H1 (cell line): ENCODE data around the gene AKTIP. TPM values are rescaled to one million over a fixed set of nuclear protein-coding genes. Genes with fewer than 3 reads are reported as not detected.

Experiments
- CTCF ChIA-PET: fragments of 300-600 bp; sonication (Branson Sonifier 250); formaldehyde crosslinking; loops from one replicate; lab custom pipeline; 2021; ENCODE audit not compliant: partially characterized antibody; lab: Charles Lee
- POLR2A ChIA-PET: fragments of 300-600 bp; sonication (Branson Sonifier 250); formaldehyde crosslinking; loops from one replicate; lab custom pipeline; 2021; ENCODE audit warnings: inconsistent platforms; ENCODE audit not compliant: partially characterized antibody; lab: Charles Lee
- DNase-seq, 2 experiments: peaks; one replicate each; pipeline versions ENCODE4 v3.0.0 to v3.0.0-alpha.2; 2010 to 2022; ENCODE audit warnings: low spot score in 2 of 2, low read depth in 1 of 2, mixed read lengths in 1 of 2
- FAIRE-seq: peaks from 2 replicates; lab custom pipeline; 2011; peaks lifted over from hg19 to GRCh38; lab: Jason Lieb, UNC
- H2AFZ ChIP-seq: 2 replicates; pipeline ENCODE4 v1.8.1; 2012; ENCODE audit warnings: low read length, inconsistent platforms
- H2AK5ac ChIP-seq: 2 replicates; pipeline ENCODE4 v1.6.1; 2013; ENCODE audit warnings: low read depth, low read length
- H2BK120ac ChIP-seq: replicated peaks from 2 replicates; pipeline ENCODE3; 2013; ENCODE audit warnings: low read depth, low read length, inconsistent platforms
- H2BK12ac ChIP-seq: 2 replicates; pipeline ENCODE4 v1.6.1; 2013; ENCODE audit warnings: low read depth, low read length
- H2BK15ac ChIP-seq: 2 replicates; pipeline ENCODE4 v1.6.1; 2013; ENCODE audit warnings: low read length
- H2BK20ac ChIP-seq: 2 replicates; pipeline ENCODE4 v1.6.1; 2013; ENCODE audit warnings: low read length
- H2BK5ac ChIP-seq: 2 replicates; pipeline ENCODE4 v1.6.1; 2013; ENCODE audit warnings: low read depth, low read length
- H3K14ac ChIP-seq: 2 replicates; pipeline ENCODE4 v1.6.1; 2013; ENCODE audit warnings: inconsistent platforms; ENCODE audit not compliant: insufficient read length
- H3K18ac ChIP-seq: 2 replicates; pipeline ENCODE4 v1.6.1; 2013; ENCODE audit warnings: low read length; ENCODE audit errors: extremely low read depth
- H3K23ac ChIP-seq: 2 replicates; pipeline ENCODE4 v1.6.1; 2013; ENCODE audit warnings: inconsistent platforms; ENCODE audit not compliant: insufficient read length
- H3K23me2 ChIP-seq: 2 replicates; pipeline ENCODE4 v1.6.1; 2013; ENCODE audit warnings: low read depth, low read length
- H3K27ac ChIP-seq: 2 replicates; pipeline ENCODE4 v1.6.1; 2011; ENCODE audit warnings: low read depth, low read length, inconsistent platforms
- H3K27me3 ChIP-seq, 4 experiments: replicated peaks in 1 of 4; 1 replicate in 1 of 4; 2 replicates in 3 of 4; pipeline versions ENCODE4 v1.6.1 to v1.8.1; 2011 to 2013; ENCODE audit warnings: low read length in 3 of 4, mild to moderate bottlenecking in 3 of 4, inconsistent platforms in 2 of 4, mixed read lengths in 2 of 4, moderate library complexity in 1 of 4; ENCODE audit not compliant: control insufficient read depth in 3 of 4, insufficient read depth in 3 of 4; ENCODE audit errors: extremely low read depth in 1 of 4
- H3K36me3 ChIP-seq, 4 experiments: 2 replicates each; pipeline versions ENCODE4 v1.6.1 to v1.8.1; 2011 to 2013; ENCODE audit warnings: mild to moderate bottlenecking in 4 of 4, low read length in 3 of 4, moderate library complexity in 2 of 4, control low read depth in 1 of 4, inconsistent platforms in 1 of 4; ENCODE audit not compliant: insufficient read depth in 4 of 4, control insufficient read depth in 2 of 4
- H3K4ac ChIP-seq: replicated peaks from 2 replicates; pipeline ENCODE3; 2013; ENCODE audit warnings: low read length, low read depth, mixed read lengths, inconsistent platforms; ENCODE audit not compliant: insufficient read length
- H3K4me1 ChIP-seq, 4 experiments: replicated peaks in 1 of 4; 1 replicate in 1 of 4; 2 replicates in 3 of 4; pipeline versions ENCODE4 v1.6.1 to v1.8.1; 2011 to 2013; ENCODE audit warnings: low read length in 3 of 4, inconsistent platforms in 2 of 4, mixed read lengths in 1 of 4; ENCODE audit not compliant: insufficient read depth in 4 of 4, control insufficient read depth in 3 of 4
- H3K4me2 ChIP-seq, 2 experiments: 2 replicates each; pipeline versions ENCODE4 v1.6.1 to v1.8.1; 2011 to 2013; ENCODE audit warnings: low read depth in 2 of 2, low read length in 2 of 2, control low read depth in 1 of 2, inconsistent platforms in 1 of 2, mild to moderate bottlenecking in 1 of 2; ENCODE audit not compliant: insufficient read depth in 1 of 2
- H3K4me3 ChIP-seq, 4 experiments: fragments of 200-600, 300-600 bp in 1 of 4; sonication (generic), shearing (Covaris generic), sonication (Bioruptor Twin) in 1 of 4; 2 replicates each; pipeline versions ENCODE4 v1.5.1 to v1.8.1; 2011 to 2016; ENCODE audit warnings: low read length in 4 of 4, low read depth in 3 of 4, control low read depth in 2 of 4, inconsistent platforms in 2 of 4, mild to moderate bottlenecking in 2 of 4, mixed read lengths in 1 of 4, moderate library complexity in 1 of 4; ENCODE audit not compliant: insufficient read depth in 2 of 4; ENCODE audit errors: extremely low read depth in 1 of 4
- H3K56ac ChIP-seq: replicated peaks from 2 replicates; pipeline ENCODE3; 2013; ENCODE audit warnings: low read depth, mild to moderate bottlenecking, mixed read lengths, low read length, inconsistent platforms; ENCODE audit not compliant: insufficient read length
- H3K79me1 ChIP-seq: 2 replicates; pipeline ENCODE4 v1.6.1; 2013; ENCODE audit warnings: low read depth, low read length, control low read depth
- H3K79me2 ChIP-seq, 2 experiments: 2 replicates each; pipeline versions ENCODE4 v1.6.1 to v1.8.1; 2012 to 2013; ENCODE audit warnings: low read length in 2 of 2, mild to moderate bottlenecking in 2 of 2, inconsistent platforms in 1 of 2; ENCODE audit not compliant: insufficient read depth in 2 of 2, control insufficient read depth in 1 of 2
- H3K9ac ChIP-seq, 4 experiments: replicated peaks in 1 of 4; 1 replicate in 1 of 4; 2 replicates in 3 of 4; pipeline versions ENCODE4 v1.6.1 to v1.8.1; 2011 to 2013; ENCODE audit warnings: low read depth in 3 of 4, low read length in 3 of 4, control low read depth in 2 of 4, mild to moderate bottlenecking in 2 of 4, moderate library complexity in 2 of 4, inconsistent platforms in 1 of 4; ENCODE audit errors: extremely low read depth in 1 of 4
- H3K9me3 ChIP-seq, 2 experiments: 2 replicates each; pipeline versions ENCODE4 v1.6.1 to v1.8.1; 2012 to 2013; ENCODE audit warnings: mild to moderate bottlenecking in 2 of 2, moderate library complexity in 2 of 2, control low read depth in 1 of 2, inconsistent platforms in 1 of 2, low read depth in 1 of 2, low read length in 1 of 2, mixed read lengths in 1 of 2; ENCODE audit not compliant: insufficient read depth in 2 of 2
- H4K20me1 ChIP-seq, 2 experiments: replicated peaks in 1 of 2; 2 replicates each; pipeline versions ENCODE3 to v1.8.1; 2011 to 2013; ENCODE audit warnings: inconsistent platforms in 2 of 2, low read length in 2 of 2, mild to moderate bottlenecking in 1 of 2; ENCODE audit not compliant: insufficient read depth in 2 of 2, control insufficient read depth in 1 of 2
- H4K5ac ChIP-seq: 2 replicates; pipeline ENCODE4 v1.6.1; 2013; ENCODE audit warnings: low read length, low read depth, mixed read lengths, inconsistent platforms; ENCODE audit not compliant: insufficient read length
- H4K8ac ChIP-seq: 2 replicates; pipeline ENCODE4 v1.8.0; 2013; ENCODE audit warnings: mild to moderate bottlenecking, moderate library complexity, low read length, inconsistent platforms; ENCODE audit not compliant: insufficient read depth; ENCODE audit errors: extremely low read depth
- H4K91ac ChIP-seq: replicated peaks from 2 replicates; pipeline ENCODE3; 2013; ENCODE audit warnings: low read length, mixed read lengths, inconsistent platforms; ENCODE audit not compliant: insufficient read length
- BCL11A ChIP-seq, 2 experiments: IDR thresholded peaks; one replicate each; pipeline ENCODE4 v1.6.1; 2011; ENCODE audit warnings: low read depth in 2 of 2, low read length in 2 of 2, mild to moderate bottlenecking in 2 of 2
- JUND ChIP-seq: IDR thresholded peaks from 2 replicates; pipeline ENCODE4 v1.6.1; 2011; ENCODE audit warnings: mild to moderate bottlenecking, improper control_type of control experiment, low read length
- NRF1 ChIP-seq: IDR thresholded peaks from 2 replicates; pipeline ENCODE4 v1.6.1; 2011; ENCODE audit warnings: mild to moderate bottlenecking, low read depth, low read length, improper control_type of control experiment
- POLR2AphosphoS5 ChIP-seq: IDR thresholded peaks from 2 replicates; pipeline ENCODE4 v1.6.1; 2011; ENCODE audit warnings: low read depth, low read length
- SAP30 ChIP-seq: fragments of 300-600 bp; sonication (generic); IDR thresholded peaks from 2 replicates; pipeline ENCODE4 v1.7.1; 2012; ENCODE audit warnings: low read length, moderate library complexity, mild to moderate bottlenecking, inconsistent platforms; ENCODE audit not compliant: insufficient read depth, insufficient replicate concordance
- YY1 ChIP-seq: IDR thresholded peaks from 2 replicates; pipeline ENCODE4 v1.6.1; 2011; ENCODE audit warnings: low read depth, mild to moderate bottlenecking, low read length
- WGBS, 2 experiments: shearing (Covaris generic) in 1 of 2; methylation state at CpG; one replicate each; pipeline versions ENCODE4 v1.1.6 to v1.1.7; 2013 to 2015; ENCODE audit warnings: low lambda C conversion rate in 2 of 2, mixed read lengths in 2 of 2, inconsistent platforms in 1 of 2, low coverage in 1 of 2, missing lambda C conversion rate in 1 of 2; ENCODE audit not compliant: insufficient replicate concordance in 2 of 2, insufficient coverage in 1 of 2, insufficient read length in 1 of 2; ENCODE audit errors: extremely low coverage in 1 of 2, missing lambda C conversion rate in 1 of 2; 5-methylcytosine and 5-hydroxymethylcytosine counted together
- polyA plus RNA-seq, 7 experiments: library from polyadenylated mRNA; depleted of rRNA in 3 of 7; stranded (reverse) in 5 of 7; unstranded in 2 of 7; fragments of >200 nt in 5 of 7; fragments of 200-250 nt in 2 of 7; gene quantifications; 1 replicate in 5 of 7; 2 replicates in 1 of 7; 4 replicates in 1 of 7; pipeline versions ENCODE4 v1.2.1 to v1.2.3, GENCODE V29; 2011 to 2013; ENCODE audit warnings: missing spikeins in 2 of 7, mixed read lengths in 2 of 7
- total RNA-seq: library from RNA; stranded (reverse); fragmentation: NEBNext Ultra II Directional; extraction: Animal tissue kit (Norgen Biotek cat#: 25700); gene quantifications from 2 replicates; pipeline ENCODE4 v1.2.1, GENCODE V29; 2021
- TF ChIP-seq, protein P1 (sequence below): IDR thresholded peaks from 2 replicates; pipeline ENCODE4 v1.6.1; 2011; ENCODE audit warnings: low read depth, mild to moderate bottlenecking, low read length; ENCODE audit not compliant: insufficient read depth
- TF ChIP-seq, protein P2 (sequence below): IDR thresholded peaks from 2 replicates; pipeline ENCODE4 v1.6.1; 2012; ENCODE audit warnings: inconsistent platforms

Gene AKTIP
- total and polyA plus RNA-seq, 2 of the 8 experiments (the other 6 are each of a cell fraction or from before 2014, with no cell fraction given) = 15.0 to 15.6 TPM

DNA sequence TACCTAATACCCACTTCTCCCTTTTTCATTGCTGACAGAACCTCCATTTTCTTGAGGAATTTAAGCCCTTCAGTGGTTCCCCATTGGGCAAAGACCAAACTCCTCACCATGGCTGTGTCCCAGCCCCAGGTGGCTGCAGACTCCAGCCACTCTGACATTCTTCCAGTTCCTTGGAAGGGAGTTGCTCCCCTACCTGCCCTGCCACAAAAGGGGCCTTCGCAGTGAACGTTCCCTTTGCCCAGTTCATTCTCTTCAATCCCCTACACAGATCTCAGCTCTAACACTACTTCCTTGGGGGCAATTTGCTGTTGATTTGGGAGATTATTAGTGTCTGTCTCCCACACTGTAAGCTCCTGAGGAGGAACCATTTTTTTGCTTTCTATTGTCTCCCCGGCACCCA, 3.2 kb upstream of the AKTIP start:
- Histone ChIP-seq H3K4me1 (peaks cover 0 to 14% (median 7%) of the 10 kb centered on the region in 4 experiments; a peak in 6 of 7 replicates), H2BK12ac (no peak overlapping the region), H2AFZ (no peak overlapping the region), H3K14ac (no peak overlapping the region), H3K79me2 (peaks cover 0 to 10% of the 10 kb centered on the region in 2 experiments; a peak in 1 of 4 replicates), H4K8ac (no peak overlapping the region), H3K4ac (no peak overlapping the region), H2BK15ac (no peak overlapping the region), H3K9ac (no peak overlapping the region), H3K4me3 (no peak overlapping the region), H3K9me3 (no peaks in the 10 kb centered on the region), H2AK5ac (no peak overlapping the region), H2BK120ac (no peak overlapping the region), H3K27me3 (no peaks in the 10 kb centered on the region), H3K36me3 (no peaks in the 10 kb centered on the region), H4K20me1 (peaks cover 0 to 5% of the 10 kb centered on the region in 2 experiments), H3K79me1 (no peaks in the 10 kb centered on the region; the same call in 1 of the 2 replicates), H4K5ac (no peak overlapping the region), H2BK5ac (no peak overlapping the region), H4K91ac (no peak overlapping the region), H3K18ac (no peak overlapping the region), H3K4me2 (no peak overlapping the region), H3K23me2 (peaks cover 6% of the 10 kb centered on the region), H3K56ac (no peak overlapping the region), H2BK20ac (no peak overlapping the region), H3K27ac (no peak overlapping the region), H3K23ac (no peak overlapping the region)
- FAIRE-seq = no peak
- no peak for DNase-seq
- ChIA-PET POLR2A (no interaction called here), CTCF (no interaction called here)
- TF ChIP-seq POLR2AphosphoS5 (no peak), BCL11A (IDR thresholded peaks at IDR 0.05; ENCODE audit: low read depth in 2 of 2, low read length in 2 of 2) (no peak), JUND (no peak), SAP30 (no peak), NRF1 (no peak), YY1 (no peak)
- TF ChIP-seq, protein P1, sequence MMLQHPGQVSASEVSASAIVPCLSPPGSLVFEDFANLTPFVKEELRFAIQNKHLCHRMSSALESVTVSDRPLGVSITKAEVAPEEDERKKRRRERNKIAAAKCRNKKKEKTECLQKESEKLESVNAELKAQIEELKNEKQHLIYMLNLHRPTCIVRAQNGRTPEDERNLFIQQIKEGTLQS = no peak
- TF ChIP-seq, protein P2, sequence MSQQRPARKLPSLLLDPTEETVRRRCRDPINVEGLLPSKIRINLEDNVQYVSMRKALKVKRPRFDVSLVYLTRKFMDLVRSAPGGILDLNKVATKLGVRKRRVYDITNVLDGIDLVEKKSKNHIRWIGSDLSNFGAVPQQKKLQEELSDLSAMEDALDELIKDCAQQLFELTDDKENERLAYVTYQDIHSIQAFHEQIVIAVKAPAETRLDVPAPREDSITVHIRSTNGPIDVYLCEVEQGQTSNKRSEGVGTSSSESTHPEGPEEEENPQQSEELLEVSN = no peak
- 94% methylated on average over 3 of the region's 3 CpGs; no CpG with 5 or more reads in 1 of the 2 experiments for WGBS, 2 experiments
